ENCODE results near the gene SDHAF4. TPM values are rescaled to one million over a fixed set of nuclear protein-coding genes. Genes with fewer than 3 reads are reported as not detected.

The SDHAF4 gene
- total and polyA plus RNA-seq, 2 donors (not counting 1 experiment from before 2014, with no cell fraction given), result 2.7 to 9.2 TPM

- Histone ChIP-seq H3K4me3 (replicated peaks in 1 of 4; ENCODE audit: control extremely low read depth in 1 of 4, insufficient read depth in 1 of 4, low read depth in 3 of 4, low read length in 4 of 4) (no peak overlapping the region), H3K9me3 (ENCODE audit: control insufficient read depth, insufficient read depth, low read depth, low read length) (no peaks in the 10 kb centered on the region), H3K36me3 (ENCODE audit: control insufficient read depth, insufficient read depth, low read length) (no peaks in the 10 kb centered on the region), H3K4me2 (ENCODE audit: extremely low read depth, insufficient read depth, low read length) (no peak overlapping the region), H4K20me1 (ENCODE audit: control insufficient read depth, extremely low read depth, insufficient read depth, low read length) (no peaks in the 10 kb centered on the region), H3K79me2 (ENCODE audit: control insufficient read depth, insufficient read depth, low read length) (no peaks in the 10 kb centered on the region), H3K27ac (ENCODE audit: insufficient read depth, low read length) (no peak overlapping the region), H3K4me1 (ENCODE audit: control insufficient read depth, extremely low read depth, insufficient read depth, low read length) (no peaks in the 10 kb centered on the region), H3K27me3 (ENCODE audit: control insufficient read depth, insufficient read depth, low read length) (no peaks in the 10 kb centered on the region), H2AFZ (ENCODE audit: low read length) (no peak overlapping the region), H3K9ac (ENCODE audit: insufficient read depth, low read length) (no peak overlapping the region)
- TF ChIP-seq, protein P1, sequence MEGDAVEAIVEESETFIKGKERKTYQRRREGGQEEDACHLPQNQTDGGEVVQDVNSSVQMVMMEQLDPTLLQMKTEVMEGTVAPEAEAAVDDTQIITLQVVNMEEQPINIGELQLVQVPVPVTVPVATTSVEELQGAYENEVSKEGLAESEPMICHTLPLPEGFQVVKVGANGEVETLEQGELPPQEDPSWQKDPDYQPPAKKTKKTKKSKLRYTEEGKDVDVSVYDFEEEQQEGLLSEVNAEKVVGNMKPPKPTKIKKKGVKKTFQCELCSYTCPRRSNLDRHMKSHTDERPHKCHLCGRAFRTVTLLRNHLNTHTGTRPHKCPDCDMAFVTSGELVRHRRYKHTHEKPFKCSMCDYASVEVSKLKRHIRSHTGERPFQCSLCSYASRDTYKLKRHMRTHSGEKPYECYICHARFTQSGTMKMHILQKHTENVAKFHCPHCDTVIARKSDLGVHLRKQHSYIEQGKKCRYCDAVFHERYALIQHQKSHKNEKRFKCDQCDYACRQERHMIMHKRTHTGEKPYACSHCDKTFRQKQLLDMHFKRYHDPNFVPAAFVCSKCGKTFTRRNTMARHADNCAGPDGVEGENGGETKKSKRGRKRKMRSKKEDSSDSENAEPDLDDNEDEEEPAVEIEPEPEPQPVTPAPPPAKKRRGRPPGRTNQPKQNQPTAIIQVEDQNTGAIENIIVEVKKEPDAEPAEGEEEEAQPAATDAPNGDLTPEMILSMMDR (conservative IDR thresholded peaks at IDR 0.05 in 1 of 2, IDR thresholded peaks at IDR 0.05 in 1 of 2; ENCODE audit: low read depth in 1 of 2, low read length in 2 of 2), result no peak
- no peak for TF ChIP-seq EZH2 (IDR thresholded peaks at IDR 0.05; ENCODE audit: low read length, missing control alignments)
- no peak for DNase-seq (ENCODE audit: low read depth in 2 of 2)
These were observed 58.7 kb downstream of the SDHAF4 start for GRCh38 chr6:70625436-70625835.

DNA sequence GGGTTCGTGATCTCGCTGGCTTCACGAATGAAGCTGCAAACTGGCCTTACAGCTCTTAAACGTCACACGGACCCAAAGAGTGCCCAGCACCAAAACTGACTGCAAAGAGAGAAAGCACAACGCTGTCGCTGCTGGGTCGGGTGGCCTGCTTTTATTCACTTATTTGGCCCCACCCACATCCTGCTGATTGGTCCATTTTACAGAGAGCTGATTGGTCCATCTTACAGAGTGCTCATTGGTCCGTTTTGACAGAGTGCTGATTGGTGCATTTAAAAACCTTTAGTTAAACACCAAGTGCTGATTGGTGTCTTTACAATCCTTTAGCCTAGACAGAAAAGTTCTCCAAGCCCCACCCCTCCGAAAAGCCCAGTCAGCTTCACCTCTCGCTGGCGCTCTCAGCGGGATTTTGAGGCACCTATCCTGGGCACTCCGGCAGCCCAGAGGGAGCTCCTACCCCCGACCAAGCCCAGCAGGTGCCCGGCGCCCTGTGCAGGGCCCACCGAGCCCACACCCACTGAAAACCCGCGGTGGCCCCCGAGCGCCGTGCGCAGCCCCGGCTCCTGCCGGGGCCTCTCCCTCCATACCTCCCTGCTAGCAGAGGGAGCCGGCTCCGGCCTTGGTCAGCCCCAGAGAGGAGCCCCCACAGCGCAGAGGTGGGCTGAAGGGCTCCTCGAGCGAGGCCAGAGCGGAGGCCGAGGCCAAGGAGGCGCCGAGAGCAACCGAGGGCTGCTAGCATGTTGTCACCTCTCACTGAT, 60.9 kb downstream of the SDHAF4 start:
- no peak for DNase-seq (ENCODE audit: low read depth in 2 of 2)
- Histone ChIP-seq H3K27me3 (ENCODE audit: control insufficient read depth, insufficient read depth, low read length) (no peaks in the 10 kb centered on the region), H3K4me3 (replicated peaks in 1 of 4; ENCODE audit: control extremely low read depth in 1 of 4, insufficient read depth in 1 of 4, low read depth in 3 of 4, low read length in 4 of 4) (no peak overlapping the region), H3K9me3 (ENCODE audit: control insufficient read depth, insufficient read depth, low read depth, low read length) (no peaks in the 10 kb centered on the region), H3K36me3 (ENCODE audit: control insufficient read depth, insufficient read depth, low read length) (no peaks in the 10 kb centered on the region), H3K27ac (ENCODE audit: insufficient read depth, low read length) (no peak overlapping the region), H2AFZ (ENCODE audit: low read length) (no peak overlapping the region), H3K79me2 (ENCODE audit: control insufficient read depth, insufficient read depth, low read length) (no peaks in the 10 kb centered on the region), H3K4me2 (ENCODE audit: extremely low read depth, insufficient read depth, low read length) (no peak overlapping the region), H4K20me1 (ENCODE audit: control insufficient read depth, extremely low read depth, insufficient read depth, low read length) (no peaks in the 10 kb centered on the region), H3K9ac (ENCODE audit: insufficient read depth, low read length) (no peak overlapping the region), H3K4me1 (ENCODE audit: control insufficient read depth, extremely low read depth, insufficient read depth, low read length) (no peaks in the 10 kb centered on the region)
- no peak for TF ChIP-seq EZH2 (IDR thresholded peaks at IDR 0.05; ENCODE audit: low read length, missing control alignments)
- TF ChIP-seq, protein P1 (conservative IDR thresholded peaks at IDR 0.05 in 1 of 2, IDR thresholded peaks at IDR 0.05 in 1 of 2; ENCODE audit: low read depth in 1 of 2, low read length in 2 of 2), result no peak

GRCh38 chr6:70629929-70630328, 63.2 kb downstream of the SDHAF4 start:
- H3K4me3 ChIP-seq (replicated peaks in 1 of 4; ENCODE audit: control extremely low read depth in 1 of 4, insufficient read depth in 1 of 4, low read depth in 3 of 4, low read length in 4 of 4), result no peak overlapping the region
- no peaks in the 10 kb centered on the region for H3K79me2 ChIP-seq (ENCODE audit: control insufficient read depth, insufficient read depth, low read length)
- H4K20me1 ChIP-seq (ENCODE audit: control insufficient read depth, extremely low read depth, insufficient read depth, low read length), result no peaks in the 10 kb centered on the region
- no peaks in the 10 kb centered on the region for H3K36me3 ChIP-seq (ENCODE audit: control insufficient read depth, insufficient read depth, low read length)
- DNase-seq (ENCODE audit: low read depth in 2 of 2), result no peak
- H2AFZ ChIP-seq (ENCODE audit: low read length), result no peak overlapping the region
- H3K9ac ChIP-seq (ENCODE audit: insufficient read depth, low read length), result no peak overlapping the region
- H3K27ac ChIP-seq (ENCODE audit: insufficient read depth, low read length), result no peak overlapping the region
- H3K27me3 ChIP-seq (ENCODE audit: control insufficient read depth, insufficient read depth, low read length), result no peaks in the 10 kb centered on the region
- H3K9me3 ChIP-seq (ENCODE audit: control insufficient read depth, insufficient read depth, low read depth, low read length), result no peaks in the 10 kb centered on the region
- H3K4me1 ChIP-seq (ENCODE audit: control insufficient read depth, extremely low read depth, insufficient read depth, low read length), result no peaks in the 10 kb centered on the region
- H3K4me2 ChIP-seq (ENCODE audit: extremely low read depth, insufficient read depth, low read length), result no peak overlapping the region
- TF ChIP-seq, protein P1 (conservative IDR thresholded peaks at IDR 0.05 in 1 of 2, IDR thresholded peaks at IDR 0.05 in 1 of 2; ENCODE audit: low read depth in 1 of 2, low read length in 2 of 2), result no peak
- no peak for TF ChIP-seq EZH2 (IDR thresholded peaks at IDR 0.05; ENCODE audit: low read length, missing control alignments)
